IPS DF 19.7 (cell line): ENCODE data around the gene SYNDIG1L.

Experiments
- DNase-seq: peaks from one replicate; pipeline ENCODE4 v3.0.0-alpha.2; 2013; ENCODE audit warnings: low read depth, low spot score

SYNDIG1L gene

DNA sequence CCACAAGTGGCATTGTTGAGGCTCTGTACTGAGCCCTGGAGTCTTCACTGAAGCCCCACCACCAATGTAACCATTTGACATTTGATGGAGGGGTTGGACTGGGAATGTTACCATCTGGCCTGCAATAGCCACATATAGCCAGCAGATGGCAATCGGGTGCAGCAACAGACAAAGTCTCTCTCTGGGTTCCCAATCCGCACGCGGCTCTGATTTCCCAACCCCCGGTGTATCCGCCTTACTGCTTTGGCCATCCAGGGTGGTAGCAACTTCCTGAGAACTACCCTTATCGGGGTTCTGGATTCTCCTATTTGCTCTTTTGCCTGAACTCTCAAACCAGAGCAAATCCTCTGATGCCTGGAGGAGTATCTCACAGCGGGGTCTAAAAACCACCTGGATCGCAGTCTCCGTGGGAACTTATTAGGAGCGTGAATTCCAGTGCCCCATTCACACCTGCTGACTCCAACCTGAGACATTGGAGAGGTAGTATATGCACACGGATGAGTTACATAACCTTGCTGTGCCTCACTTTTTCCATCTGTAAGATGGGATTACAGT, 63.6 kb downstream of the SYNDIG1L start:
- DNase-seq, result peak; percentile 83

DNA sequence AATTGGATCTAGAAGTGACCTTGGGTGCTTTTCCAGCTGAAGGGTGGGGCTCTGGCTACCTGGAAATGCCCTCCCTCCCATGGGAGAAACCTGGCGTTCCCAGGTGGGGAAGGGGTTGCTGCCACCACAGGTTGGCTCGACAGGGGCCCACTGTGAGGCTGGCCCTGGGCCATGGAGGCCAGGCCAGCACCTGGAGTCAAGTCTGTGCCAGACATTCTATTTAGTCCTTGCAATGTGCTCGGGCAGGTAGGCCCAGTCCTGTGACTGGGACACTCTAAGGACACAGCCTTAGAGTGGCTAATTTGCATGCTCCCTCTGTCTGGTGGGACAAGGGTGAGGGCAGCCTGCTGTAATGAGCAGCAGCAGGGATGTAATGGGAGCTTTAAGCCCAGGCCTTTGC, 65.8 kb downstream of the SYNDIG1L start:
- no peak for DNase-seq

DNA sequence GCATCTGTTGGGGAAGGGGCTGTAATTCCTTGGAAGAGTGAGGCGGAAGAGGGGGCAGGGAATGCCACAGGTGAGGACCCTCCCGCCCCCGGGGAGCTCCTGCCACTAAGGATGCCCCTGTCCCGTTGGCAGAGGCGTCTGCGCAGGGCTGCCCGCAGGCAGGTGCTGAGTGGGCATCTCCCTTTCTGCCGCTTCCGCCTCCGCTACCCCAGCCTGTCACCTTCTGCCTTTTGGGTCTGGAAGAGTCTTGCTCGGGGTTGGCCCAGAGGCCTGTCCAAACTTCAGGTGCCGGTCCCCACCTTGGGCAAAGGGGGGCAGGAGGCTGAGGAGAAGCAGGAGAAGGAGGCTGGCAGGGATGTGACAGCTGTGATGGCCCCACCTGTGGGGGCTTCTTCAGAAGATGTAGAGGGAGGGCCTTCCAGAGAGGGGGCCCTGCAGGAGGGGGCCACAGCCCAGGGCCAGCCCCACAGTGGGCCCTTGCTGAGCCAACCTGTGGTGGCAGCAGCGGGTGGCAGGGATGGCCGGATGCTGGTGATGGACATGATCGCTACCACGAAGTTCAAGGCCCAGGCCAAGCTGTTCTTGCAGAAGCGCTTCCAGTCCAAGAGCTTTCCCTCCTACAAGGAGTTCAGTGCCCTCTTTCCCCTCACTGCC, 67.7 kb downstream of the SYNDIG1L start:
- DNase-seq, result no peak

DNA sequence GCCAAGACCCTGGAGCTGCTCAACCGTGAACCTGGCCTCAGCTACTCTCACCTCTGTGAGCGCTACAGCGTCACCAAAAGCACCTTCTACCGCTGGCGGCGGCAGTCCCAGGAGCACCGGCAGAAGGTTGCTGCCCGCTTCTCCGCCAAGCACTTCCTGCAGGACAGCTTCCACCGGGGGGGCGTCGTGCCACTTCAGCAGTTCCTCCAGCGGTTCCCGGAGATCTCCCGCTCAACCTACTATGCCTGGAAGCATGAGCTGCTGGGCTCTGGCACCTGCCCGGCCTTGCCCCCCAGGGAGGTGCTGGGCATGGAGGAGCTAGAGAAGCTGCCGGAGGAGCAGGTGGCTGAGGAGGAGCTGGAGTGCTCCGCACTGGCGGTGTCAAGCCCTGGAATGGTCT, 68.4 kb downstream of the SYNDIG1L start:
- no peak for DNase-seq

DNA sequence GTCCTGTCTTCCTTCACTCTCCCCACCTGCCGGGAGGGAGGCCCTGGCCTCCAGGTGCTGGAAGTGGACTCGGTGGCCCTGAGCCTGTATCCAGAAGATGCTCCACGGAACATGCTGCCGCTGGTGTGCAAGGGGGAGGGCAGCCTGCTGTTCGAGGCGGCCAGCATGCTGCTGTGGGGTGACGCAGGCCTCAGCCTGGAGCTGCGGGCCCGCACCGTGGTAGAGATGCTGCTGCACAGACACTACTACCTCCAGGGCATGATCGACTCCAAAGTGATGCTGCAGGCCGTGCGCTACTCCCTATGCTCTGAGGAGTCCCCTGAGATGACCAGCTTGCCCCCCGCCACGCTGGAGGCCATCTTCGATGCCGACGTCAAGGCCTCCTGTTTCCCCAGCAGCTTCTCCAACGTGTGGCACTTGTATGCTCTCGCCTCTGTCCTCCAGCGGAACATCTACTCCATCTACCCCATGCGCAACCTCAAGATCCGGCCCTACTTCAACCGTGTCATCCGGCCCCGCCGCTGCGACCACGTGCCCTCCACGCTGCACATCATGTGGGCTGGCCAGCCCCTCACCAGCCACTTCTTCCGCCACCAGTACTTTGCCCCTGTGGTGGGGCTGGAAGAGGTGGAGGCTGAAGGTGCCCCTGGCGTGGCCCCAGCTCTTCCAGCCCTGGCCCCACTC, 69.0 kb downstream of the SYNDIG1L start:
- DNase-seq, result no peak
